Uterus (tissue), 2 donors: Measurements from ENCODE around the gene ATP6V1C2.

Source experiments
- CTCF ChIP-seq, 4 experiments: fragments of 200-600 bp in 2 of 4; fragments of 450-650 bp in 2 of 4; sonication (generic) in 2 of 4; IDR thresholded peaks; one replicate each; pipeline ENCODE4 v1.5.1; 2016 to 2019; ENCODE audit warnings: antibody characterized with exemption in 4 of 4, mild to moderate bottlenecking in 2 of 4, moderate library complexity in 1 of 4
- POLR2A ChIP-seq, 2 donors: fragments of 450-650 bp; IDR thresholded peaks; one replicate each; pipeline ENCODE4 v1.6.1; 2016; ENCODE audit warnings: antibody characterized with exemption in 2 of 2, mild to moderate bottlenecking in 1 of 2, moderate library complexity in 1 of 2

GRCh38 chr2:10817413-10817812 is 96.0 kb downstream of the ATP6V1C2 start:
- TF ChIP-seq POLR2A (IDR thresholded peaks at IDR 0.05) (no peak), CTCF (IDR thresholded peaks at IDR 0.05) (peak in 1 of 4 experiments; percentile 4)
